ENCODE measurements around the gene DLG2.

The DLG2 gene

DNA sequence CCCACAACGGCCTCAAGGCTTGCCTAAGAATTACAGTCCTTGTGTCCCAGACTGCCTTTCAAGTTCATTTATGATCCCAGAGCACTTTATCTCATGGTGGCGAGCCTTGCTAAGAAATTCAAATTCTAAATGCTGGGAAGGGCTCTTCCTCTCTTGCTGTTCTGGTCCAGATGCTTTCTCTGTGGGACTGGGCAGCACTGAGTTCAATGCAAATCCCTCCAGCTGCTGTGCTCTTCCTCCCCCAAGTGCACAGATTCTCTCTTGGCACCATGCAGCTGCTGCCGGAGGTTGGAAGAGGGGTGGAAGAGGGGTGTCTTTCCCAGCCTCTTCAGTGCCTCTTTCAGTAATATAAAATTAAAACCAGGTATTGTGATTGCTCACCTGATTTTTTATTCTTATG is 828.0 kb downstream of the DLG2 start:
- Histone ChIP-seq H3K4me2 (ENCODE audit: low read depth, low read length) (no peak overlapping the region), H3K79me2 (ENCODE audit: low read length) (no peaks in the 10 kb centered on the region), H3K4me3 (ENCODE audit: low read length) (no peak overlapping the region), H3K27me3 (replicated peaks; ENCODE audit: insufficient read depth, low read length) (no peaks in the 10 kb centered on the region), H3K9me3 (replicated peaks; ENCODE audit: insufficient read depth, low read length) (no peaks in the 10 kb centered on the region), H3K4me1 (ENCODE audit: low read length) (no peaks in the 10 kb centered on the region), H4K20me1 (ENCODE audit: insufficient read depth, low read length) (no peaks in the 10 kb centered on the region), H3K36me3 (replicated peaks; ENCODE audit: insufficient read depth, low read length) (no peaks in the 10 kb centered on the region), H3K9me2 (replicated peaks; ENCODE audit: insufficient read depth, low read length) (no peaks in the 10 kb centered on the region), H3K27ac (ENCODE audit: low read length) (no peak overlapping the region), H3K9ac (ENCODE audit: low read length) (no peak overlapping the region), H3F3A (ENCODE audit: insufficient read depth, low read length) (no peaks in the 10 kb centered on the region), H2AFZ (ENCODE audit: low read length) (no peak overlapping the region)
- DNase-seq = no peak
- TF ChIP-seq CTCF (IDR thresholded peaks at IDR 0.05; ENCODE audit: low read length) (no peak), EZH2 (optimal IDR thresholded peaks at IDR 0.05; ENCODE audit: low read depth, low read length) (no peak), EZH2phosphoT487 (IDR thresholded peaks at IDR 0.05; ENCODE audit: low read length) (no peak)

- Histone ChIP-seq H3K36me3 (replicated peaks; ENCODE audit: insufficient read depth, low read length) (no peaks in the 10 kb centered on the region), H3K79me2 (ENCODE audit: low read length) (no peaks in the 10 kb centered on the region), H3K9ac (ENCODE audit: low read length) (no peak overlapping the region), H3K27me3 (replicated peaks; ENCODE audit: insufficient read depth, low read length) (no peaks in the 10 kb centered on the region), H3K9me2 (replicated peaks; ENCODE audit: insufficient read depth, low read length) (no peaks in the 10 kb centered on the region), H3F3A (ENCODE audit: insufficient read depth, low read length) (no peaks in the 10 kb centered on the region), H3K4me3 (ENCODE audit: low read length) (no peak overlapping the region), H3K4me2 (ENCODE audit: low read depth, low read length) (no peak overlapping the region), H2AFZ (ENCODE audit: low read length) (no peak overlapping the region), H3K27ac (ENCODE audit: low read length) (no peak overlapping the region), H3K9me3 (replicated peaks; ENCODE audit: insufficient read depth, low read length) (no peaks in the 10 kb centered on the region), H4K20me1 (ENCODE audit: insufficient read depth, low read length) (no peaks in the 10 kb centered on the region), H3K4me1 (ENCODE audit: low read length) (no peaks in the 10 kb centered on the region)
- no peak for DNase-seq
- TF ChIP-seq EZH2 (optimal IDR thresholded peaks at IDR 0.05; ENCODE audit: low read depth, low read length) = no peak
- no peak for TF ChIP-seq EZH2phosphoT487 (IDR thresholded peaks at IDR 0.05; ENCODE audit: low read length)
- no peak for TF ChIP-seq CTCF (IDR thresholded peaks at IDR 0.05; ENCODE audit: low read length)
These were observed 831.4 kb downstream of the DLG2 start for GRCh38 chr11:84795698-84796097.

DNA sequence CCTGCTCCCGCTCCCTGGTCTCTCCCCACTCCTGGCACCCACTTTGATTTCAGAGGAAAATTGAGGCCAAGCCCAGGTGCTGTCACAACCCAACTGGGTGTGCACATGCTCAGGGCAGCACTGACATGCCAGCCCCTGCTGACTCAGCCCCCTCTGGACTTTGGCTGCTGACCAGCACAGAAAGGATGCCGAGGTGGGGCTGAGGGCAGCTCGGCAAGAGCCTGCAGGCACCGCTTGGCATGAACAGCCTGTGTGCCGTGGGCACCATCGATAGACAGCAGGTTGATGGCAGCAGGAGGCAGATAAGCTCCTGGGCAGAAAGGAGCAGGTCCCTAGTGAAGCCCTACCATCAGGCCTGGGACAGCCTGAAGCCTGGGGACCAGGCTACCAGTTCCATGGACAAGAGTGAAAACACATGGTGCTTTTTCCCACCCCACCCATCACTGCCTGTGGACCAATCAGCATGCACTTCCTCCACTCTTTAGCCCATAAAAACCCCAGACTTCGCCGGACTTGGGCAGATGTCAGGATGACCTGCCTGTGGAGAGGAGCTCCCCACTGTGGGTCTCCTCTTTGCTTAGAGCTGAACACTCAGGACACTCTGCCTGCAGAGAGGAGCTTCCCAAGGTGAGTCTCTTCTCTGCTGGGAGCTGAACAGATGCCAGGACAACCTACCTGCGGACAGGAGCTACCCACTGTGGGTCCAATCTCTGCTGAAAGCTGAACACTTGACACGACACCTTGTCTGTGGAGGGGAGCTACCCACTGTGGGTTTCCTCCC is 832.3 kb downstream of the DLG2 start:
- H3K36me3 ChIP-seq (replicated peaks; ENCODE audit: insufficient read depth, low read length) = no peaks in the 10 kb centered on the region
- H3K9me3 ChIP-seq (replicated peaks; ENCODE audit: insufficient read depth, low read length) = no peaks in the 10 kb centered on the region
- H3K9ac ChIP-seq (ENCODE audit: low read length) = no peak overlapping the region
- H3K4me2 ChIP-seq (ENCODE audit: low read depth, low read length) = no peak overlapping the region
- no peaks in the 10 kb centered on the region for H4K20me1 ChIP-seq (ENCODE audit: insufficient read depth, low read length)
- H3K79me2 ChIP-seq (ENCODE audit: low read length) = no peaks in the 10 kb centered on the region
- no peaks in the 10 kb centered on the region for H3K27me3 ChIP-seq (replicated peaks; ENCODE audit: insufficient read depth, low read length)
- no peaks in the 10 kb centered on the region for H3K9me2 ChIP-seq (replicated peaks; ENCODE audit: insufficient read depth, low read length)
- TF ChIP-seq CTCF (IDR thresholded peaks at IDR 0.05; ENCODE audit: low read length) (no peak), EZH2phosphoT487 (IDR thresholded peaks at IDR 0.05; ENCODE audit: low read length) (no peak), EZH2 (optimal IDR thresholded peaks at IDR 0.05; ENCODE audit: low read depth, low read length) (no peak)
- H3K4me3 ChIP-seq (ENCODE audit: low read length) = no peak overlapping the region
- no peak overlapping the region for H3K27ac ChIP-seq (ENCODE audit: low read length)
- no peaks in the 10 kb centered on the region for H3F3A ChIP-seq (ENCODE audit: insufficient read depth, low read length)
- H2AFZ ChIP-seq (ENCODE audit: low read length) = no peak overlapping the region
- DNase-seq = no peak
- H3K4me1 ChIP-seq (ENCODE audit: low read length) = no peaks in the 10 kb centered on the region

All from MM.1S (cell line).